ENCODE results near the gene USP34. TPM values are rescaled to one million over a fixed set of nuclear protein-coding genes. Genes with fewer than 3 reads are reported as not detected.
A peak's percentile ranks its signal among the peaks of the same experiment; 100 is the strongest.

Gene USP34
- total RNA-seq, 2 donors from 2014 or later: 105 to 120 TPM

DNA sequence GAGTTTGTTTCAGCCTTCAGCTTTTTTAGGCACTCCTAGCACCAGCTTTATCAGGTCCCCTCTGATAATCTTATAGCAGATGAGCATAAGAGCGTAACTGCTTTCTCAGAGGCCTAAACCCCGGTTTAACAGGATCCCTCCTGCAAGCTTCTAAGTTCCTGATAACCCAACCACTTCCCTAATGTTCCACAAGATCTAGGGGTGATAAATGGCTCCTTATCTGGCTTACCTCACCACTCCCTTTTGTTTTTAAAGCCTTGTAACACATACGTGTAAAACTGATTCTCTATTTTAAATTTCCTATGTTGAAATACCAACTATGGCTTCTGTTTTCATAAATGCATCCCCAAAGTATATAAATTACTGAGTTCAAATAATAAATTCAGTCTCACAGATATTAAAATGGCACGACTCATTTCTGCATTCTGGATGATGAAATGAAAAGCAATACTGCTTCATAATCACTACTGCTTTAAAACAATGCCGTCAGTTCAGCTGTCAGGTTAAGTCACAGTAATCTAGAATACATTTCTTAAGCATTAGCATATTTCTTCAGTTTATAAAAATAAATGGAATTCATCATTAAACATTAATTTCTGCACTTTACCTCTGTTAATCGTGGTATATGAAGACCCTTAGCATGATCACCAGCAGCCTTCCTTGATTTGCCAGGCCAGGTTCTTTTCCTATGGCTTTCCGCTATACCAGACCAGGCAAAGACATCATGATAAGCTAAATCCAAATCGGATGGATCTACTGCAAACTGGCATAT, 182.6 kb downstream of the USP34 start:
- peaks cover 30% of the 10 kb centered on the region for H3K36me3 Mint-ChIP-seq (ENCODE audit: low read depth)
- TF ChIP-seq, protein P1, sequence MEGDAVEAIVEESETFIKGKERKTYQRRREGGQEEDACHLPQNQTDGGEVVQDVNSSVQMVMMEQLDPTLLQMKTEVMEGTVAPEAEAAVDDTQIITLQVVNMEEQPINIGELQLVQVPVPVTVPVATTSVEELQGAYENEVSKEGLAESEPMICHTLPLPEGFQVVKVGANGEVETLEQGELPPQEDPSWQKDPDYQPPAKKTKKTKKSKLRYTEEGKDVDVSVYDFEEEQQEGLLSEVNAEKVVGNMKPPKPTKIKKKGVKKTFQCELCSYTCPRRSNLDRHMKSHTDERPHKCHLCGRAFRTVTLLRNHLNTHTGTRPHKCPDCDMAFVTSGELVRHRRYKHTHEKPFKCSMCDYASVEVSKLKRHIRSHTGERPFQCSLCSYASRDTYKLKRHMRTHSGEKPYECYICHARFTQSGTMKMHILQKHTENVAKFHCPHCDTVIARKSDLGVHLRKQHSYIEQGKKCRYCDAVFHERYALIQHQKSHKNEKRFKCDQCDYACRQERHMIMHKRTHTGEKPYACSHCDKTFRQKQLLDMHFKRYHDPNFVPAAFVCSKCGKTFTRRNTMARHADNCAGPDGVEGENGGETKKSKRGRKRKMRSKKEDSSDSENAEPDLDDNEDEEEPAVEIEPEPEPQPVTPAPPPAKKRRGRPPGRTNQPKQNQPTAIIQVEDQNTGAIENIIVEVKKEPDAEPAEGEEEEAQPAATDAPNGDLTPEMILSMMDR (conservative IDR thresholded peaks at IDR 0.05): no peak
- Histone ChIP-seq H3K36me3 (ENCODE audit: control insufficient read depth, insufficient read depth, low read length) (peaks cover 44% of the 10 kb centered on the region), H3K27me3 (ENCODE audit: control insufficient read depth, insufficient read depth, low read length, poor library complexity, severe bottlenecking) (no peaks in the 10 kb centered on the region), H3K9ac (ENCODE audit: extremely low read depth, low read length, poor library complexity, severe bottlenecking) (peak overlapping the region; percentile 1), H3K4me3 (ENCODE audit: low read length) (no peak overlapping the region), H3K4me1 (ENCODE audit: control insufficient read depth, insufficient read depth, low read length) (peaks cover 4% of the 10 kb centered on the region), H3K9me3 (ENCODE audit: control insufficient read depth, low read length) (no peaks in the 10 kb centered on the region), H3K27ac (ENCODE audit: low read depth, low read length) (no peak overlapping the region)
- H3K9me3 Mint-ChIP-seq: no peaks in the 10 kb centered on the region
- DNase-seq: no peak
- H3K4me3 Mint-ChIP-seq: no peak overlapping the region
- H3K27ac Mint-ChIP-seq: peak overlapping the region; percentile 22
- 75 to 83% methylated on average over 8 of the region's 8 CpGs for whole genome bisulfite sequencing, 2 experiments (ENCODE audit: insufficient coverage in 1 of 2, insufficient read length in 1 of 2)
- H3K4me1 Mint-ChIP-seq: peaks cover 15% of the 10 kb centered on the region
- no peaks in the 10 kb centered on the region for H3K27me3 Mint-ChIP-seq (ENCODE audit: insufficient read depth)

GRCh38 chr2:61287254-61287653, 183.6 kb downstream of the USP34 start:
- H3K4me3 ChIP-seq (ENCODE audit: low read length): no peak overlapping the region
- H3K4me1 Mint-ChIP-seq: peaks cover 15% of the 10 kb centered on the region
- no peak overlapping the region for H3K9ac ChIP-seq (ENCODE audit: extremely low read depth, low read length, poor library complexity, severe bottlenecking)
- H3K27ac Mint-ChIP-seq: no peak overlapping the region
- WGBS, 2 experiments (ENCODE audit: insufficient coverage in 1 of 2, insufficient read length in 1 of 2): 95 to 100% methylated on average over 3 to 4 of the region's 4 CpGs
- H3K36me3 Mint-ChIP-seq (ENCODE audit: low read depth): peaks cover 35% of the 10 kb centered on the region
- H3K27ac ChIP-seq (ENCODE audit: low read depth, low read length): no peak overlapping the region
- H3K9me3 Mint-ChIP-seq: no peaks in the 10 kb centered on the region
- H3K9me3 ChIP-seq (ENCODE audit: control insufficient read depth, low read length): no peaks in the 10 kb centered on the region
- H3K36me3 ChIP-seq (ENCODE audit: control insufficient read depth, insufficient read depth, low read length): peaks cover 45% of the 10 kb centered on the region
- H3K27me3 ChIP-seq (ENCODE audit: control insufficient read depth, insufficient read depth, low read length, poor library complexity, severe bottlenecking): no peaks in the 10 kb centered on the region
- H3K4me3 Mint-ChIP-seq: no peak overlapping the region
- TF ChIP-seq, protein P1 (conservative IDR thresholded peaks at IDR 0.05): no peak
- DNase-seq: no peak
- H3K27me3 Mint-ChIP-seq (ENCODE audit: insufficient read depth): no peaks in the 10 kb centered on the region
- H3K4me1 ChIP-seq (ENCODE audit: control insufficient read depth, insufficient read depth, low read length): peaks cover 4% of the 10 kb centered on the region

GRCh38 chr2:61283443-61284160, 187.3 kb downstream of the USP34 start:
- TF ChIP-seq, protein P1 (conservative IDR thresholded peaks at IDR 0.05): no peak
- Histone ChIP-seq H3K36me3 (ENCODE audit: control insufficient read depth, insufficient read depth, low read length) (peaks cover 65% of the 10 kb centered on the region), H3K27me3 (ENCODE audit: control insufficient read depth, insufficient read depth, low read length, poor library complexity, severe bottlenecking) (no peaks in the 10 kb centered on the region), H3K4me1 (ENCODE audit: control insufficient read depth, insufficient read depth, low read length) (peaks cover 4% of the 10 kb centered on the region), H3K27ac (ENCODE audit: low read depth, low read length) (no peak overlapping the region), H3K9me3 (ENCODE audit: control insufficient read depth, low read length) (no peaks in the 10 kb centered on the region), H3K4me3 (ENCODE audit: low read length) (no peak overlapping the region), H3K9ac (ENCODE audit: extremely low read depth, low read length, poor library complexity, severe bottlenecking) (no peak overlapping the region)
- H3K27me3 Mint-ChIP-seq (ENCODE audit: insufficient read depth): no peaks in the 10 kb centered on the region
- no peak overlapping the region for H3K4me3 Mint-ChIP-seq
- peaks cover 44% of the 10 kb centered on the region for H3K36me3 Mint-ChIP-seq (ENCODE audit: low read depth)
- peaks cover 12% of the 10 kb centered on the region for H3K4me1 Mint-ChIP-seq
- WGBS, 2 experiments (ENCODE audit: insufficient coverage in 1 of 2, insufficient read length in 1 of 2): 80 to 100% methylated on average over 1 of the region's 1 CpG
- H3K9me3 Mint-ChIP-seq: no peaks in the 10 kb centered on the region
- no peak for DNase-seq
- H3K27ac Mint-ChIP-seq: no peak overlapping the region

All from endodermal cell (in vitro differentiated cells).